ENCODE measurements around the gene RPS10.
A peak's percentile ranks its signal among the peaks of the same experiment; 100 is the strongest.

Gene RPS10

GRCh38 chr6:34393191-34393965 lies 32.5 kb downstream of the RPS10 start:
- Histone ChIP-seq H3K9me3 (peaks cover 11% of the 10 kb centered on the region), H3K4me1 (peaks cover 17% of the 10 kb centered on the region), H3K27me3 (ENCODE audit: low read depth) (no peaks in the 10 kb centered on the region), H3K4me3 (peak overlapping the region; percentile 61), H3K36me3 (replicated peaks) (no peaks in the 10 kb centered on the region)
- in situ Hi-C loops (cut with MboI; ENCODE audit: low sequenced_read_pairs), result no loop called here
- no peak for DNase-seq (ENCODE audit: low spot score in 2 of 2)

GRCh38 chr6:34392497-34393190 lies 33.2 kb downstream of the RPS10 start, which contains the start of gene NUDT3:
NUDT3 (minus strand) TSS chr6:34392669; CDS start chr6:34392362, 307 bp downstream.
- Histone ChIP-seq H3K4me3 (peak within 1 kb of the TSS; percentile 61), H3K36me3 (replicated peaks) (no peaks in the 10 kb centered on the region), H3K27me3 (ENCODE audit: low read depth) (no peaks in the 10 kb centered on the region), H3K4me1 (peaks cover 17% of the 10 kb centered on the region), H3K9me3 (peaks cover 11% of the 10 kb centered on the region)
- DNase-seq (ENCODE audit: low spot score in 2 of 2), result peak; percentile 91 to 94
- in situ Hi-C loops (cut with MboI; ENCODE audit: low sequenced_read_pairs), result no loop called here

- in situ Hi-C loops (cut with MboI; ENCODE audit: low sequenced_read_pairs), result no loop called here
- peak; percentile 67 to 75 for DNase-seq (ENCODE audit: low spot score in 2 of 2)
- Histone ChIP-seq H3K4me1 (peaks cover 20% of the 10 kb centered on the region), H3K36me3 (replicated peaks) (no peaks in the 10 kb centered on the region), H3K27me3 (ENCODE audit: low read depth) (no peaks in the 10 kb centered on the region), H3K4me3 (peak overlapping the region; percentile 61), H3K9me3 (peaks cover 11% of the 10 kb centered on the region)
Observed at GRCh38 chr6:34391786-34392496, 33.9 kb downstream of the RPS10 start.

- in situ Hi-C loops (cut with MboI; ENCODE audit: low sequenced_read_pairs), result no loop called here
- H3K27me3 ChIP-seq (ENCODE audit: low read depth), result no peaks in the 10 kb centered on the region
- no peaks in the 10 kb centered on the region for H3K36me3 ChIP-seq (replicated peaks)
- peak overlapping the region; percentile 61 for H3K4me3 ChIP-seq
- peaks cover 9% of the 10 kb centered on the region for H3K9me3 ChIP-seq
- peaks cover 22% of the 10 kb centered on the region for H3K4me1 ChIP-seq
- no peak for DNase-seq (ENCODE audit: low spot score in 2 of 2)
Observed at GRCh38 chr6:34391473-34391785, 34.4 kb downstream of the RPS10 start.

GRCh38 chr6:34390531-34391472 lies 35.1 kb downstream of the RPS10 start:
- peaks cover 5% of the 10 kb centered on the region for H3K9me3 ChIP-seq
- in situ Hi-C loops (cut with MboI; ENCODE audit: low sequenced_read_pairs), result no loop called here
- DNase-seq (ENCODE audit: low spot score in 2 of 2), result peak; percentile 73 to 81

GRCh38 chr6:34389034-34389433 lies 36.8 kb downstream of the RPS10 start:
- peaks cover 38% of the 10 kb centered on the region for H3K4me1 ChIP-seq
- in situ Hi-C loops (cut with MboI; ENCODE audit: low sequenced_read_pairs), result no loop called here
- no peak overlapping the region for H3K4me3 ChIP-seq
- 0 out of 2 replicates have a peak, but pooled peaks cover 2% of the 10 kb centered on the region for H3K9me3 ChIP-seq
- no peaks in the 10 kb centered on the region for H3K36me3 ChIP-seq (replicated peaks)
- H3K27me3 ChIP-seq (ENCODE audit: low read depth), result no peaks in the 10 kb centered on the region
- DNase-seq (ENCODE audit: low spot score in 2 of 2), result no peak

More at GRCh38 chr6:34390531-34391472, 35.1 kb downstream of the RPS10 start:
- Histone ChIP-seq H3K4me3 (peak overlapping the region; percentile 61), H3K4me1 (peaks cover 26% of the 10 kb centered on the region), H3K36me3 (replicated peaks) (no peaks in the 10 kb centered on the region), H3K27me3 (ENCODE audit: low read depth) (no peaks in the 10 kb centered on the region)

GRCh38 chr6:34388421-34388820 lies 37.4 kb downstream of the RPS10 start:
- Histone ChIP-seq H3K9me3 (0 out of 2 replicates have a peak, but pooled peaks cover 2% of the 10 kb centered on the region), H3K4me3 (no peak overlapping the region), H3K4me1 (peaks cover 39% of the 10 kb centered on the region), H3K27me3 (ENCODE audit: low read depth) (no peaks in the 10 kb centered on the region), H3K36me3 (replicated peaks) (no peaks in the 10 kb centered on the region)
- in situ Hi-C loops (cut with MboI; ENCODE audit: low sequenced_read_pairs), result no loop called here
- DNase-seq (ENCODE audit: low spot score in 2 of 2), result no peak

GRCh38 chr6:34386316-34387137 lies 39.3 kb downstream of the RPS10 start:
- 0 out of 2 replicates have a peak, but pooled peaks cover 2% of the 10 kb centered on the region for H3K9me3 ChIP-seq
- no peaks in the 10 kb centered on the region for H3K27me3 ChIP-seq (ENCODE audit: low read depth)
- in situ Hi-C loops (cut with MboI; ENCODE audit: low sequenced_read_pairs), result no loop called here
- H3K4me1 ChIP-seq, result peaks cover 39% of the 10 kb centered on the region
- H3K4me3 ChIP-seq, result no peak overlapping the region
- peak; percentile 18 to 40 for DNase-seq (ENCODE audit: low spot score in 2 of 2)
- 0 out of 2 replicates have a peak, but pooled peaks cover 3% of the 10 kb centered on the region for H3K36me3 ChIP-seq (replicated peaks)

- H3K4me1 ChIP-seq, result peaks cover 39% of the 10 kb centered on the region
- in situ Hi-C loops (cut with MboI; ENCODE audit: low sequenced_read_pairs), result no loop called here
- no peak overlapping the region for H3K4me3 ChIP-seq
- 0 out of 2 replicates have a peak, but pooled peaks cover 2% of the 10 kb centered on the region for H3K9me3 ChIP-seq
- no peak for DNase-seq (ENCODE audit: low spot score in 2 of 2)
- H3K36me3 ChIP-seq (replicated peaks), result peaks cover 3% of the 10 kb centered on the region; the same call in 1 of the 2 replicates
- no peaks in the 10 kb centered on the region for H3K27me3 ChIP-seq (ENCODE audit: low read depth)
Observed at GRCh38 chr6:34385793-34386195, 40.1 kb downstream of the RPS10 start.

GRCh38 chr6:34384321-34385153 lies 41.3 kb downstream of the RPS10 start:
- in situ Hi-C loops (cut with MboI; ENCODE audit: low sequenced_read_pairs), result no loop called here
- Histone ChIP-seq H3K27me3 (ENCODE audit: low read depth) (no peaks in the 10 kb centered on the region), H3K4me3 (no peak overlapping the region), H3K9me3 (0 out of 2 replicates have a peak, but pooled peaks cover 2% of the 10 kb centered on the region), H3K36me3 (replicated peaks) (peaks cover 7% of the 10 kb centered on the region; the same call in 1 of the 2 replicates), H3K4me1 (peaks cover 36% of the 10 kb centered on the region)
- DNase-seq (ENCODE audit: low spot score in 2 of 2), result no peak

- H3K4me1 ChIP-seq, result peaks cover 36% of the 10 kb centered on the region
- peaks cover 7% of the 10 kb centered on the region; the same call in 1 of the 2 replicates for H3K36me3 ChIP-seq (replicated peaks)
- in situ Hi-C loops (cut with MboI; ENCODE audit: low sequenced_read_pairs), result no loop called here
- H3K4me3 ChIP-seq, result no peak overlapping the region
- H3K27me3 ChIP-seq (ENCODE audit: low read depth), result no peaks in the 10 kb centered on the region
- DNase-seq (ENCODE audit: low spot score in 2 of 2), result no peak
- no peaks in the 10 kb centered on the region for H3K9me3 ChIP-seq
Observed at GRCh38 chr6:34383656-34384320, 42.1 kb downstream of the RPS10 start.
